ENCODE results near the gene SUPT6H. TPM values are rescaled to one million over a fixed set of nuclear protein-coding genes. Genes with fewer than 3 reads are reported as not detected.
A peak's percentile ranks its signal among the peaks of the same experiment; 100 is the strongest.

Gene SUPT6H
- total RNA-seq, 1 experiment from 2014 or later = 61.3 TPM

DNA sequence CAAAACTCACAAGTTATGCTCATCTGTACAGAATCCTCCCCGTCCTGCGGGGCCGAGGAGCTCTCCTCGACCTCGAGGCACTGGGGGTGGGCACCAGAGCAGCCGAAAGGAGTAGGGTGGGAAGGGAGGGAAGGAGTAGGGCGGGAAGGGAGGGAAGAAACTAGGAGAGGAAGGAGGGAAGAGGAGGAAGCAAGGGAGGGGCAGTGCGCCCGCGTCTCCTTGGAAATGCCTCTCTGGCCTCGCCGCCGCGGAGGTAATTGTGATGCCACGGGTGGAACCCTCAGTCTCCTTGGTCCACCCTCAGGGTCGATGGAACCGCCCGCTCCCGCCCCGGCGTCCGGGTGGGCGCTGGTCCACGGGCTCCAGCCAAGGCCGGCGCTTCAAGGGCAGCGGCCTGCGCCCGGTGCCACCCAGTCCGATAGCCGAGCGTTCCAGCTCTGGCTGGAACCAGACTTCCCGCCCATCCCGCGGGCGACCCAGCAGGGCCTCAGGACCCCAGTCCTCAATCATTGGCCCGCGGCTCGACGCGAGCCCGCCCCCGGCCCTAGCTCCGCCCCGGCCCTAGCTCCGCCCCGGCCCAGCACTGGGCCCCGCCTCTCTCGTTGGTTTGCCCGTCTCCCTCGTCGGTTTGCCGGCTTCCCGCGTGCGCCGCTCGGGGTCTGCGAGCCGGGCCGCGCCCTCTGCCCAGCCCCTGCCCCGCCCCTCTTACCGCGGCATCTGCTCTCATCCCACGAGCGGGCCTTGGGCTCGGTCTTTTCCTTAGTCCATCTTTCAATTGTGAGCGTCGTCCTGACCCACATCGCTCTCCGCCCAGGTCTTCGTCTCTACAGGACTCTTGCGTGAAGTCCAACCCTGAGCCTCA, 49.1 kb downstream of the SUPT6H start (continued):
- TF ChIP-seq ZBTB21 (CRISPR knock-in tag; IDR thresholded peaks at IDR 0.05; ENCODE audit: borderline replicate concordance) (0 out of 2 replicates have a peak, but pooled peaks have one; percentile 48), NR3C1 (CRISPR knock-in tag; conservative IDR thresholded peaks at IDR 0.05; ENCODE audit: low read depth) (no peak), OVOL2 (CRISPR knock-in tag; IDR thresholded peaks at IDR 0.05; ENCODE audit: borderline replicate concordance) (no peak), NR1H2 (CRISPR knock-in tag; IDR thresholded peaks at IDR 0.05) (no peak), ZNF416 (CRISPR knock-in tag; IDR thresholded peaks at IDR 0.05) (no peak), GTF2I (CRISPR knock-in tag; conservative IDR thresholded peaks at IDR 0.05) (no peak), NFYB (CRISPR knock-in tag; conservative IDR thresholded peaks at IDR 0.05; ENCODE audit: low read depth) (peak; percentile 79)
- TF ChIP-seq, protein P1, sequence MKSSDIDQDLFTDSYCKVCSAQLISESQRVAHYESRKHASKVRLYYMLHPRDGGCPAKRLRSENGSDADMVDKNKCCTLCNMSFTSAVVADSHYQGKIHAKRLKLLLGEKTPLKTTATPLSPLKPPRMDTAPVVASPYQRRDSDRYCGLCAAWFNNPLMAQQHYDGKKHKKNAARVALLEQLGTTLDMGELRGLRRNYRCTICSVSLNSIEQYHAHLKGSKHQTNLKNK (CRISPR knock-in tag; IDR thresholded peaks at IDR 0.05) = peak; percentile 75; the same call in 1 of the 2 replicates
- TF ChIP-seq, protein P2, sequence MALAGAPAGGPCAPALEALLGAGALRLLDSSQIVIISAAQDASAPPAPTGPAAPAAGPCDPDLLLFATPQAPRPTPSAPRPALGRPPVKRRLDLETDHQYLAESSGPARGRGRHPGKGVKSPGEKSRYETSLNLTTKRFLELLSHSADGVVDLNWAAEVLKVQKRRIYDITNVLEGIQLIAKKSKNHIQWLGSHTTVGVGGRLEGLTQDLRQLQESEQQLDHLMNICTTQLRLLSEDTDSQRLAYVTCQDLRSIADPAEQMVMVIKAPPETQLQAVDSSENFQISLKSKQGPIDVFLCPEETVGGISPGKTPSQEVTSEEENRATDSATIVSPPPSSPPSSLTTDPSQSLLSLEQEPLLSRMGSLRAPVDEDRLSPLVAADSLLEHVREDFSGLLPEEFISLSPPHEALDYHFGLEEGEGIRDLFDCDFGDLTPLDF (CRISPR knock-in tag; IDR thresholded peaks at IDR 0.05) = peak; percentile 33; the same call in 1 of the 2 replicates
- TF ChIP-seq, protein P3, sequence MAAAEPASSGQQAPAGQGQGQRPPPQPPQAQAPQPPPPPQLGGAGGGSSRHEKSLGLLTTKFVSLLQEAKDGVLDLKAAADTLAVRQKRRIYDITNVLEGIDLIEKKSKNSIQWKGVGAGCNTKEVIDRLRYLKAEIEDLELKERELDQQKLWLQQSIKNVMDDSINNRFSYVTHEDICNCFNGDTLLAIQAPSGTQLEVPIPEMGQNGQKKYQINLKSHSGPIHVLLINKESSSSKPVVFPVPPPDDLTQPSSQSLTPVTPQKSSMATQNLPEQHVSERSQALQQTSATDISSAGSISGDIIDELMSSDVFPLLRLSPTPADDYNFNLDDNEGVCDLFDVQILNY (CRISPR knock-in tag; IDR thresholded peaks at IDR 0.05) = peak; percentile 91
- TF ChIP-seq, protein P4, sequence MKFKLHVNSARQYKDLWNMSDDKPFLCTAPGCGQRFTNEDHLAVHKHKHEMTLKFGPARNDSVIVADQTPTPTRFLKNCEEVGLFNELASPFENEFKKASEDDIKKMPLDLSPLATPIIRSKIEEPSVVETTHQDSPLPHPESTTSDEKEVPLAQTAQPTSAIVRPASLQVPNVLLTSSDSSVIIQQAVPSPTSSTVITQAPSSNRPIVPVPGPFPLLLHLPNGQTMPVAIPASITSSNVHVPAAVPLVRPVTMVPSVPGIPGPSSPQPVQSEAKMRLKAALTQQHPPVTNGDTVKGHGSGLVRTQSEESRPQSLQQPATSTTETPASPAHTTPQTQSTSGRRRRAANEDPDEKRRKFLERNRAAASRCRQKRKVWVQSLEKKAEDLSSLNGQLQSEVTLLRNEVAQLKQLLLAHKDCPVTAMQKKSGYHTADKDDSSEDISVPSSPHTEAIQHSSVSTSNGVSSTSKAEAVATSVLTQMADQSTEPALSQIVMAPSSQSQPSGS (CRISPR knock-in tag; IDR thresholded peaks at IDR 0.05; ENCODE audit: borderline replicate concordance, low read depth) = no peak

DNA sequence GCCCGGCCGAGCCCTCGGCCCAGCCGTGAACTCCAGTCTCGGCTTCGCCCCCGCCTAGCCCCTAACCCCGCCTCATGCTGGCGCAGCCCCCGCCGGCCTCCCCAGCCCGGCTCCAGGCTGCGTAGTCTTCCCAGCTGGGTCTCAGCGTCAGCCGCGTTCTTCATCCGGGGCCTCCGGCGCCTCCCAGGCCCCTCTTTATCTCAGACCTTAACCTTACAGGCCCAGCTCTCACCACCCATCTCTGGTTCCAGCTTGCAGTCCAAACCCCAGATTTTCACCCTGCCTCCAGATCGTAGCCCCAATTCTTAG, 49.7 kb downstream of the SUPT6H start, which contains the start of gene PROCA1:
PROCA1 (minus strand) TSS at position 166 of the 309 bp plus-strand sequence. CDS start 228 bp downstream, outside the sequence.
- Mint-ChIP-seq H3K27me3 (ENCODE audit: low read depth) (no peaks in the 10 kb centered on the region), H3K9me3 (no peaks in the 10 kb centered on the region), H3K36me3 (peaks cover 23% of the 10 kb centered on the region), H3K4me1 (peaks cover 30% of the 10 kb centered on the region), H3K27ac (peak within 1 kb of the TSS; percentile 100), H3K4me3 (peak within 1 kb of the TSS; percentile 98)
- ChIA-PET CTCF (interaction anchor here (0.6 to 5.4 kb wide), 15 partner anchors 8 to 295 kb away, joined by 3 to 69 read pairs (median 5); partner anchors contain the start of genes BLTP2, NEK8, PHF12 and RPL23A), POLR2A (interaction anchor here (0.6 to 3.5 kb wide), 21 partner anchors 8 to 1737 kb away, joined by 3 to 72 read pairs (median 5); partner anchors contain the start of genes BLTP2, NEK8, PHF12 and PIGS)
- TF ChIP-seq, protein P5, sequence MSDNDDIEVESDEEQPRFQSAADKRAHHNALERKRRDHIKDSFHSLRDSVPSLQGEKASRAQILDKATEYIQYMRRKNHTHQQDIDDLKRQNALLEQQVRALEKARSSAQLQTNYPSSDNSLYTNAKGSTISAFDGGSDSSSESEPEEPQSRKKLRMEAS (CRISPR knock-in tag; IDR thresholded peaks at IDR 0.05) = 0 out of 2 replicates have a peak, but pooled peaks have one; percentile 3
- TF ChIP-seq, protein P6, sequence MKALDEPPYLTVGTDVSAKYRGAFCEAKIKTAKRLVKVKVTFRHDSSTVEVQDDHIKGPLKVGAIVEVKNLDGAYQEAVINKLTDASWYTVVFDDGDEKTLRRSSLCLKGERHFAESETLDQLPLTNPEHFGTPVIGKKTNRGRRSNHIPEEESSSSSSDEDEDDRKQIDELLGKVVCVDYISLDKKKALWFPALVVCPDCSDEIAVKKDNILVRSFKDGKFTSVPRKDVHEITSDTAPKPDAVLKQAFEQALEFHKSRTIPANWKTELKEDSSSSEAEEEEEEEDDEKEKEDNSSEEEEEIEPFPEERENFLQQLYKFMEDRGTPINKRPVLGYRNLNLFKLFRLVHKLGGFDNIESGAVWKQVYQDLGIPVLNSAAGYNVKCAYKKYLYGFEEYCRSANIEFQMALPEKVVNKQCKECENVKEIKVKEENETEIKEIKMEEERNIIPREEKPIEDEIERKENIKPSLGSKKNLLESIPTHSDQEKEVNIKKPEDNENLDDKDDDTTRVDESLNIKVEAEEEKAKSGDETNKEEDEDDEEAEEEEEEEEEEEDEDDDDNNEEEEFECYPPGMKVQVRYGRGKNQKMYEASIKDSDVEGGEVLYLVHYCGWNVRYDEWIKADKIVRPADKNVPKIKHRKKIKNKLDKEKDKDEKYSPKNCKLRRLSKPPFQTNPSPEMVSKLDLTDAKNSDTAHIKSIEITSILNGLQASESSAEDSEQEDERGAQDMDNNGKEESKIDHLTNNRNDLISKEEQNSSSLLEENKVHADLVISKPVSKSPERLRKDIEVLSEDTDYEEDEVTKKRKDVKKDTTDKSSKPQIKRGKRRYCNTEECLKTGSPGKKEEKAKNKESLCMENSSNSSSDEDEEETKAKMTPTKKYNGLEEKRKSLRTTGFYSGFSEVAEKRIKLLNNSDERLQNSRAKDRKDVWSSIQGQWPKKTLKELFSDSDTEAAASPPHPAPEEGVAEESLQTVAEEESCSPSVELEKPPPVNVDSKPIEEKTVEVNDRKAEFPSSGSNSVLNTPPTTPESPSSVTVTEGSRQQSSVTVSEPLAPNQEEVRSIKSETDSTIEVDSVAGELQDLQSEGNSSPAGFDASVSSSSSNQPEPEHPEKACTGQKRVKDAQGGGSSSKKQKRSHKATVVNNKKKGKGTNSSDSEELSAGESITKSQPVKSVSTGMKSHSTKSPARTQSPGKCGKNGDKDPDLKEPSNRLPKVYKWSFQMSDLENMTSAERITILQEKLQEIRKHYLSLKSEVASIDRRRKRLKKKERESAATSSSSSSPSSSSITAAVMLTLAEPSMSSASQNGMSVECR (CRISPR knock-in tag; IDR thresholded peaks at IDR 0.05; ENCODE audit: borderline replicate concordance) = peak; percentile 16; the same call in 1 of the 2 replicates
- TF ChIP-seq ATF1 (CRISPR knock-in tag; IDR thresholded peaks at IDR 0.05) = no peak
- TF ChIP-seq TEAD1 (CRISPR knock-in tag; IDR thresholded peaks at IDR 0.05) = 0 out of 2 replicates have a peak, but pooled peaks have one; percentile 3
- DNase-seq (ENCODE audit: low spot score) (peak; percentile 74), ATAC-seq (peak; percentile 30)
